GM23338 (cell line): ENCODE results near the gene PVALB. TPM values are rescaled to one million over a fixed set of nuclear protein-coding genes. Genes with fewer than 3 reads are reported as not detected.

Experiments
- ATAC-seq: fragments of 200-7000 bp; cut with Tn5 transposase; 3 replicates; pipeline ENCODE4 v1.9.1; 2020
- DNase-seq: peaks from one replicate; pipeline ENCODE4 v3.0.0-alpha.2; 2015; ENCODE audit warnings: low spot score
- H2AFZ ChIP-seq: fragments of 200-600 bp; sonication (generic); 2 replicates; pipeline ENCODE4 v1.8.0; 2016; ENCODE audit warnings: antibody characterized with exemption, mild to moderate bottlenecking, moderate library complexity
- H3F3A ChIP-seq: fragments of 200-600 bp; sonication (generic); replicated peaks from 2 replicates; pipeline ENCODE4 v1.8.0; 2017; ENCODE audit warnings: antibody characterized with exemption, mixed run types, low read depth
- H3K27ac ChIP-seq: fragments of 200-600 bp; sonication (generic); 2 replicates; pipeline ENCODE4 v1.6.1; 2016; ENCODE audit warnings: low read depth
- H3K27me3 ChIP-seq: fragments of 200-600 bp; sonication (generic); 2 replicates; pipeline ENCODE4 v1.8.0; 2016; ENCODE audit warnings: mild to moderate bottlenecking, mixed run types, moderate library complexity; ENCODE audit not compliant: insufficient read depth
- H3K36me3 ChIP-seq: fragments of 200-600 bp; sonication (generic); 2 replicates; pipeline ENCODE4 v1.8.0; 2016; ENCODE audit warnings: mild to moderate bottlenecking; ENCODE audit not compliant: insufficient read depth
- H3K4me1 ChIP-seq: fragments of 200-600 bp; sonication (generic); 2 replicates; pipeline ENCODE4 v1.8.0; 2016; ENCODE audit warnings: mild to moderate bottlenecking, moderate library complexity; ENCODE audit not compliant: insufficient read depth
- H3K4me2 ChIP-seq: fragments of 200-600 bp; sonication (generic); 2 replicates; pipeline ENCODE4 v1.7.1; 2017; ENCODE audit warnings: mixed run types
- H3K4me3 ChIP-seq: fragments of 200-600 bp; sonication (generic); 2 replicates; pipeline ENCODE4 v1.6.1; 2016; ENCODE audit warnings: mixed run types
- H3K79me2 ChIP-seq: fragments of 200-600 bp; sonication (generic); replicated peaks from 2 replicates; pipeline ENCODE4 v1.8.0; 2017; ENCODE audit warnings: mild to moderate bottlenecking; ENCODE audit not compliant: insufficient read depth
- H3K9me2 ChIP-seq: fragments of 200-600 bp; sonication (generic); 2 replicates; pipeline ENCODE4 v1.8.0; 2017; ENCODE audit not compliant: insufficient read depth
- H4K20me1 ChIP-seq: fragments of 200-600 bp; sonication (generic); replicated peaks from 2 replicates; pipeline ENCODE4 v1.8.0; 2017; ENCODE audit warnings: mild to moderate bottlenecking; ENCODE audit not compliant: insufficient read depth
- H3K27ac Mint-ChIP-seq: 2 replicates; pipeline ENCODE4 v1.8.0; 2020; ENCODE audit warnings: inconsistent platforms, mild to moderate bottlenecking, moderate library complexity, mixed read lengths
- H3K27me3 Mint-ChIP-seq: 3 replicates; pipeline ENCODE4 v1.8.0; 2022; ENCODE audit warnings: low read depth, mild to moderate bottlenecking, moderate library complexity, mixed read lengths, inconsistent platforms; ENCODE audit not compliant: insufficient read depth, poor library complexity
- H3K36me3 Mint-ChIP-seq: 3 replicates; pipeline ENCODE4 v1.8.0; 2021; ENCODE audit warnings: low read depth, mild to moderate bottlenecking, inconsistent platforms, moderate library complexity, mixed read lengths
- H3K4me1 Mint-ChIP-seq: 3 replicates; pipeline ENCODE4 v1.8.0; 2020; ENCODE audit warnings: mild to moderate bottlenecking, inconsistent platforms, mixed read lengths
- H3K4me3 Mint-ChIP-seq: 3 replicates; pipeline ENCODE4 v1.8.0; 2021; ENCODE audit warnings: moderate library complexity, mild to moderate bottlenecking, inconsistent platforms, mixed read lengths
- H3K9me3 Mint-ChIP-seq: 3 replicates; pipeline ENCODE4 v1.8.0; 2020; ENCODE audit warnings: moderate library complexity, mild to moderate bottlenecking, inconsistent platforms, mixed read lengths
- CREB1 ChIP-seq: fragments of 250-450 bp; sonication (Bioruptor Pico); IDR thresholded peaks from 2 replicates; pipeline ENCODE4 v1.5.0; 2020; ENCODE audit warnings: low read depth, mild to moderate bottlenecking, moderate library complexity
- EZH2 ChIP-seq: fragments of 200-600 bp; sonication (generic); IDR thresholded peaks from one replicate; pipeline ENCODE4 v1.8.0; 2017; ENCODE audit warnings: antibody characterized with exemption, mild to moderate bottlenecking, low read depth; ENCODE audit not compliant: unreplicated experiment
- EZH2phosphoT487 ChIP-seq: fragments of 200-600 bp; sonication (generic); IDR thresholded peaks from one replicate; pipeline ENCODE4 v1.8.1; 2018; ENCODE audit warnings: antibody characterized with exemption; ENCODE audit not compliant: unreplicated experiment
- JUNB ChIP-seq: IDR thresholded peaks from one replicate; pipeline ENCODE4 v1.6.1; 2016; ENCODE audit warnings: antibody characterized with exemption; ENCODE audit not compliant: unreplicated experiment
- NANOG ChIP-seq: IDR thresholded peaks from 2 replicates; pipeline ENCODE4 v1.6.1; 2016; ENCODE audit warnings: antibody characterized with exemption, borderline replicate concordance
- POLR2AphosphoS5 ChIP-seq: IDR thresholded peaks from 2 replicates; pipeline ENCODE4 v1.6.1; 2016; ENCODE audit warnings: antibody characterized with exemption, low read depth
- ZNF114 ChIP-seq: fragments of 250-450 bp; sonication (Bioruptor Pico); IDR thresholded peaks from 2 replicates; pipeline ENCODE4 v1.5.0; 2020; ENCODE audit warnings: mild to moderate bottlenecking, moderate library complexity
- polyA plus RNA-seq: library from polyadenylated mRNA; unstranded; fragments of >200 nt; fragmentation: Nextera tagmentation; extraction: Ambion mirVana; gene quantifications from 2 replicates; pipeline ENCODE4 v1.2.1, GENCODE V29; 2016
- total RNA-seq: library from RNA; depleted of rRNA; stranded (reverse); fragments of >200 nt; shearing (Covaris generic); gene quantifications from 2 replicates; pipeline ENCODE4 v1.2.3, GENCODE V29; 2014
- TF ChIP-seq, protein P1 (sequence below), 2 experiments: fragments of 200-600 bp in 1 of 2; sonication (generic) in 1 of 2; conservative IDR thresholded peaks; 2 replicates each; pipeline versions ENCODE4 v1.5.1 to v1.6.1; 2016 to 2017; ENCODE audit warnings: antibody characterized with exemption in 2 of 2, low read depth in 2 of 2, mild to moderate bottlenecking in 2 of 2, moderate library complexity in 1 of 2
- TF ChIP-seq, protein P2 (sequence below): IDR thresholded peaks from one replicate; pipeline ENCODE4 v1.6.1; 2018; ENCODE audit warnings: antibody characterized with exemption; ENCODE audit not compliant: unreplicated experiment
- TF ChIP-seq, protein P3 (sequence below): IDR thresholded peaks from 2 replicates; pipeline ENCODE4 v1.6.1; 2016; ENCODE audit warnings: antibody characterized with exemption

The PVALB gene
- total and polyA plus RNA-seq, 2 experiments from 2014 or later = 7.9 TPM; not detected in 1

DNA sequence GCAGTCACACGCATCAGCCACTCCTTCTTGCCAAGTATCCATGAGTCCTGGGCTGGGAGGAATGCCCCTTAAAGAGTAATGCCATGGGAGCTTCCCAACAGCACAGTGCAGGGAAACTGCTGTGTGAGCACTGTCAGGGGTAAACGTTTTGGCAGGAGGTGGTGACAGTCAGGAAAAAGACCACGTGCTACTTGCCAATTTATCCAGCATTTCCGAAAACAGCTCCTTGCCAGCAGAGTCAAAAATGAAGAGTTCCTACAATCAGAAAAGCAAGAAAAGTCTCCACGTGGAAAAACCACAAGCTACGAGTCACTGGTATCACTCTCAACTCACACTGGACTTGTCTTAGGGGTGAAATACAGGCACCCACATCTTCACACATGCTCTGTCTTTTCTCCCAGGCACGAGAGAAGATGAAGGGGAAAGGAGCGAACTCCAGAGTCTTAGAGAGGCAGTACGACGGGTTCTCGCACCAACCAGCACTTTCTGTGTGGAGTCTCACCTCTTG lies 50.8 kb downstream of the PVALB start:
- ATAC-seq = no peak
- H3K27ac Mint-ChIP-seq = no peak overlapping the region
- Histone ChIP-seq H4K20me1 (no peaks in the 10 kb centered on the region; the same call in 1 of the 2 replicates), H3K27ac (no peak overlapping the region), H3K9me2 (no peaks in the 10 kb centered on the region), H3K27me3 (no peaks in the 10 kb centered on the region), H3K79me2 (no peaks in the 10 kb centered on the region), H3K36me3 (no peaks in the 10 kb centered on the region), H3K4me1 (no peaks in the 10 kb centered on the region), H3F3A (no peaks in the 10 kb centered on the region), H2AFZ (no peak overlapping the region), H3K4me3 (no peak overlapping the region), H3K4me2 (no peak overlapping the region)
- H3K9me3 Mint-ChIP-seq = no peaks in the 10 kb centered on the region
- H3K4me3 Mint-ChIP-seq = no peak overlapping the region
- TF ChIP-seq, protein P1, sequence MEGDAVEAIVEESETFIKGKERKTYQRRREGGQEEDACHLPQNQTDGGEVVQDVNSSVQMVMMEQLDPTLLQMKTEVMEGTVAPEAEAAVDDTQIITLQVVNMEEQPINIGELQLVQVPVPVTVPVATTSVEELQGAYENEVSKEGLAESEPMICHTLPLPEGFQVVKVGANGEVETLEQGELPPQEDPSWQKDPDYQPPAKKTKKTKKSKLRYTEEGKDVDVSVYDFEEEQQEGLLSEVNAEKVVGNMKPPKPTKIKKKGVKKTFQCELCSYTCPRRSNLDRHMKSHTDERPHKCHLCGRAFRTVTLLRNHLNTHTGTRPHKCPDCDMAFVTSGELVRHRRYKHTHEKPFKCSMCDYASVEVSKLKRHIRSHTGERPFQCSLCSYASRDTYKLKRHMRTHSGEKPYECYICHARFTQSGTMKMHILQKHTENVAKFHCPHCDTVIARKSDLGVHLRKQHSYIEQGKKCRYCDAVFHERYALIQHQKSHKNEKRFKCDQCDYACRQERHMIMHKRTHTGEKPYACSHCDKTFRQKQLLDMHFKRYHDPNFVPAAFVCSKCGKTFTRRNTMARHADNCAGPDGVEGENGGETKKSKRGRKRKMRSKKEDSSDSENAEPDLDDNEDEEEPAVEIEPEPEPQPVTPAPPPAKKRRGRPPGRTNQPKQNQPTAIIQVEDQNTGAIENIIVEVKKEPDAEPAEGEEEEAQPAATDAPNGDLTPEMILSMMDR (conservative IDR thresholded peaks at IDR 0.05; ENCODE audit: low read depth in 2 of 2) = no peak
- TF ChIP-seq, protein P2, sequence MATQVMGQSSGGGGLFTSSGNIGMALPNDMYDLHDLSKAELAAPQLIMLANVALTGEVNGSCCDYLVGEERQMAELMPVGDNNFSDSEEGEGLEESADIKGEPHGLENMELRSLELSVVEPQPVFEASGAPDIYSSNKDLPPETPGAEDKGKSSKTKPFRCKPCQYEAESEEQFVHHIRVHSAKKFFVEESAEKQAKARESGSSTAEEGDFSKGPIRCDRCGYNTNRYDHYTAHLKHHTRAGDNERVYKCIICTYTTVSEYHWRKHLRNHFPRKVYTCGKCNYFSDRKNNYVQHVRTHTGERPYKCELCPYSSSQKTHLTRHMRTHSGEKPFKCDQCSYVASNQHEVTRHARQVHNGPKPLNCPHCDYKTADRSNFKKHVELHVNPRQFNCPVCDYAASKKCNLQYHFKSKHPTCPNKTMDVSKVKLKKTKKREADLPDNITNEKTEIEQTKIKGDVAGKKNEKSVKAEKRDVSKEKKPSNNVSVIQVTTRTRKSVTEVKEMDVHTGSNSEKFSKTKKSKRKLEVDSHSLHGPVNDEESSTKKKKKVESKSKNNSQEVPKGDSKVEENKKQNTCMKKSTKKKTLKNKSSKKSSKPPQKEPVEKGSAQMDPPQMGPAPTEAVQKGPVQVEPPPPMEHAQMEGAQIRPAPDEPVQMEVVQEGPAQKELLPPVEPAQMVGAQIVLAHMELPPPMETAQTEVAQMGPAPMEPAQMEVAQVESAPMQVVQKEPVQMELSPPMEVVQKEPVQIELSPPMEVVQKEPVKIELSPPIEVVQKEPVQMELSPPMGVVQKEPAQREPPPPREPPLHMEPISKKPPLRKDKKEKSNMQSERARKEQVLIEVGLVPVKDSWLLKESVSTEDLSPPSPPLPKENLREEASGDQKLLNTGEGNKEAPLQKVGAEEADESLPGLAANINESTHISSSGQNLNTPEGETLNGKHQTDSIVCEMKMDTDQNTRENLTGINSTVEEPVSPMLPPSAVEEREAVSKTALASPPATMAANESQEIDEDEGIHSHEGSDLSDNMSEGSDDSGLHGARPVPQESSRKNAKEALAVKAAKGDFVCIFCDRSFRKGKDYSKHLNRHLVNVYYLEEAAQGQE = no peak
- peaks cover 8% of the 10 kb centered on the region for H3K27me3 Mint-ChIP-seq
- DNase-seq = no peak
- peaks cover 17% of the 10 kb centered on the region for H3K4me1 Mint-ChIP-seq
- H3K36me3 Mint-ChIP-seq = peaks cover 27% of the 10 kb centered on the region

GRCh38 chr22:36765131-36765942 lies 51.5 kb downstream of the PVALB start:
- Histone ChIP-seq H4K20me1 (no peaks in the 10 kb centered on the region; the same call in 1 of the 2 replicates), H3K36me3 (no peaks in the 10 kb centered on the region), H2AFZ (no peak overlapping the region), H3F3A (no peaks in the 10 kb centered on the region), H3K4me3 (no peak overlapping the region), H3K4me2 (no peak overlapping the region), H3K27ac (no peak overlapping the region), H3K4me1 (no peaks in the 10 kb centered on the region), H3K27me3 (no peaks in the 10 kb centered on the region), H3K79me2 (no peaks in the 10 kb centered on the region), H3K9me2 (no peaks in the 10 kb centered on the region)
- Mint-ChIP-seq H3K27me3 (peaks cover 8% of the 10 kb centered on the region), H3K9me3 (no peaks in the 10 kb centered on the region), H3K4me1 (peaks cover 11% of the 10 kb centered on the region), H3K36me3 (peaks cover 27% of the 10 kb centered on the region), H3K27ac (no peak overlapping the region; the same call in 1 of the 2 replicates), H3K4me3 (no peak overlapping the region)
- DNase-seq (no peak), ATAC-seq (no peak)
- no peak for TF ChIP-seq JUNB
- TF ChIP-seq, protein P3, sequence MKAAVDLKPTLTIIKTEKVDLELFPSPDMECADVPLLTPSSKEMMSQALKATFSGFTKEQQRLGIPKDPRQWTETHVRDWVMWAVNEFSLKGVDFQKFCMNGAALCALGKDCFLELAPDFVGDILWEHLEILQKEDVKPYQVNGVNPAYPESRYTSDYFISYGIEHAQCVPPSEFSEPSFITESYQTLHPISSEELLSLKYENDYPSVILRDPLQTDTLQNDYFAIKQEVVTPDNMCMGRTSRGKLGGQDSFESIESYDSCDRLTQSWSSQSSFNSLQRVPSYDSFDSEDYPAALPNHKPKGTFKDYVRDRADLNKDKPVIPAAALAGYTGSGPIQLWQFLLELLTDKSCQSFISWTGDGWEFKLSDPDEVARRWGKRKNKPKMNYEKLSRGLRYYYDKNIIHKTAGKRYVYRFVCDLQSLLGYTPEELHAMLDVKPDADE = no peak
- TF ChIP-seq, protein P2 = no peak
- TF ChIP-seq CREB1 (CRISPR knock-in tag) = no peak
- TF ChIP-seq ZNF114 = no peak
- TF ChIP-seq POLR2AphosphoS5 = no peak
- TF ChIP-seq EZH2phosphoT487 = no peak
- TF ChIP-seq, protein P1 (conservative IDR thresholded peaks at IDR 0.05; ENCODE audit: low read depth in 2 of 2) = no peak
- TF ChIP-seq NANOG = no peak
- TF ChIP-seq EZH2 = no peak
